HG02623 (cell line): ENCODE measurements around the gene SART1.
A peak's percentile ranks its signal among the peaks of the same experiment; 100 is the strongest.

ENCODE experiments used
- ATAC-seq: cut with Tn5 transposase; IDR thresholded peaks from one replicate; pipeline ENCODE4 v1.9.1; 2021; ENCODE audit warnings: moderate library complexity; ENCODE audit not compliant: unreplicated experiment

SART1 gene, protein sequence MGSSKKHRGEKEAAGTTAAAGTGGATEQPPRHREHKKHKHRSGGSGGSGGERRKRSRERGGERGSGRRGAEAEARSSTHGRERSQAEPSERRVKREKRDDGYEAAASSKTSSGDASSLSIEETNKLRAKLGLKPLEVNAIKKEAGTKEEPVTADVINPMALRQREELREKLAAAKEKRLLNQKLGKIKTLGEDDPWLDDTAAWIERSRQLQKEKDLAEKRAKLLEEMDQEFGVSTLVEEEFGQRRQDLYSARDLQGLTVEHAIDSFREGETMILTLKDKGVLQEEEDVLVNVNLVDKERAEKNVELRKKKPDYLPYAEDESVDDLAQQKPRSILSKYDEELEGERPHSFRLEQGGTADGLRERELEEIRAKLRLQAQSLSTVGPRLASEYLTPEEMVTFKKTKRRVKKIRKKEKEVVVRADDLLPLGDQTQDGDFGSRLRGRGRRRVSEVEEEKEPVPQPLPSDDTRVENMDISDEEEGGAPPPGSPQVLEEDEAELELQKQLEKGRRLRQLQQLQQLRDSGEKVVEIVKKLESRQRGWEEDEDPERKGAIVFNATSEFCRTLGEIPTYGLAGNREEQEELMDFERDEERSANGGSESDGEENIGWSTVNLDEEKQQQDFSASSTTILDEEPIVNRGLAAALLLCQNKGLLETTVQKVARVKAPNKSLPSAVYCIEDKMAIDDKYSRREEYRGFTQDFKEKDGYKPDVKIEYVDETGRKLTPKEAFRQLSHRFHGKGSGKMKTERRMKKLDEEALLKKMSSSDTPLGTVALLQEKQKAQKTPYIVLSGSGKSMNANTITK

DNA sequence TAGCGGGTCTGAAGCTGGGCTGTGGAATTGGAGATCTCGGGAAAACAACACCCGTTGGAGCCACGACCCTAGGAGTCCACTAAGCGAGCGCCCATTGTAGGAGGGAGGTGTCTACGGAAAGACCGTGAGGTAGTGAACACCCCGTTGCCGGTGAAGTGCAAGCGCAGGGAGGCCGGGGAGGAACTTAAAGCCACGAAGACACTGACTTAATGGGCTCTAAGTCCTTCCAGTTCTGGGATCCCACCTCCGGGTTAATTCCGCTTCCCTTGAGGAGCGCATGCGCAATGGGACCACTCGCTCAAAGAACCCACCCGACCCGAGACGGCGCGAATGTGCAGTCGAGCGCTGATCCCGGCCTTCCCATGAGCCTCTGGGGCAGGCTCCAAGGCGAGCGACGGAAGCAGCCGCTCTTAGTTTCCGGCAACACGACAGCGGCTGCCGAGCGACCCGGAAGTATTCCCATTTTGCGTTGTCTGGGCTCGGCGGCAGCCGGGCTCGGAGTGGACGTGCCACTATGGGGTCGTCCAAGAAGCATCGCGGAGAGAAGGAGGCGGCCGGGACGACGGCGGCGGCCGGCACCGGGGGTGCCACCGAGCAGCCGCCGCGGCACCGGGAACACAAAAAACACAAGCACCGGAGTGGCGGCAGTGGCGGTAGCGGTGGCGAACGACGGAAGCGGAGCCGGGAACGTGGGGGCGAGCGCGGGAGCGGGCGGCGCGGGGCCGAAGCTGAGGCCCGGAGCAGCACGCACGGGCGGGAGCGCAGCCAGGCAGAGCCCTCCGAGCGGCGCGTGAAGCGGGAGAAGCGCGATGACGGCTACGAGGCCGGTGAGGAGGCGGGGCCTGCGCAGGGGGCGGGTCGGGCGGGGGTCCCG, at the start of gene SART1:
Gene SART1, plus strand, starts transcription at position 468 of the 874 bp plus-strand sequence. Its CDS starts 47 bp downstream, at position 515.
- peak; percentile 76 for ATAC-seq

DNA sequence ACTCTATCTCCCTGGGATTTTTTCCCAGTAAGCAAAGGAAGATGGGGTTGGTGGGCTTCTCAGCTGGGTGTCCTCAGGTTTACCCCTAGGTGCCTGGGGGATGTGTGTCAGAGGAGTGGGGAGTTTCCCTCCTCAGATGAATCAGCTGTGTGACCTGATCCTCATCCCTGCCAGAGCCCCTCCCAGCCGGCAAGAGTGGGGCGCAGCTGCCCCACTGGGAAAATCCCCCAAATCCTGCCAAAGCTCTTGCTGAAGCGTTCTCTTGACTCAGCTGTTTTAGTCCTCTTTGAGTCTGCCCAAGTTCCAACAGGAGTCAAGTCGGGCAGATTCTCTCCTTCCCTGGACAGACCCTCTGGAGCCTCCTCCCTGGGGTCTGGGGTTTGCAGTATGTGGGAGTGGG, 48.7 kb upstream of the SART1 start:
- ATAC-seq: no peak

DNA sequence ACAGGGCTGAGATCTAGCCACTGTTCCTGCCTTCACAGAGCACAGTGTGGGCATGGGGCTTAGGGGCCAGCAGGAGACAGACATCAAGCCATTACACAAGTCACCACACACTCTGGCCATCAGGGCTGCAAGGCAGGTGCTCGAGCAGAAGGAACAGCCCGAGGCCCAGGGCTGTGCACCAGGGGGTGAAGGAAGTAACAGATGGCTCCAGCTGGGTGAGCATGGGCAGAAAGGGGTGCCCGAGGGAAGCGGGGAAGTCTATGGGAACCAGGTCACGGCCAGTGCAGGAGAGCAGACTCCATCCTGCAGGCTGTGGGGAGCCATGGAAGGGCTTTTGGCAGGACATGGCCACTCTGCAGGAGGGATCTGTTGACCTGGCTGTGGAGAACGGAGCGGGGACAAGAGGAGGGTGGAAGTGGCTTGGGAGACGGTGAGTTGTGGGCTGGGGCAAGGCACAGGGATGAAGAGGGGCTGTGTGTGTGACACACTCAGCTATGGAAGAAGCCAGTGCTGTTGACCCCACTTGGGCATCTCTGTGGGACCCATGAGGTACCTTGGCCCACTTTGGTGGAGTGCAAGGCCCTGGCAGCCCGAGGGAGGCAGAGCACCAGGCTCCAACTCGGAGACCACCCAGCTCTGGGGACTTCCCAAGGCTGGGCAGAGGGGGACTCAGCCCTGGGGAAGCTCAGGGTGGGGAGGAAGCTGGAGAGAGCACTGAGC, 46.3 kb upstream of the SART1 start:
- ATAC-seq: no peak

DNA sequence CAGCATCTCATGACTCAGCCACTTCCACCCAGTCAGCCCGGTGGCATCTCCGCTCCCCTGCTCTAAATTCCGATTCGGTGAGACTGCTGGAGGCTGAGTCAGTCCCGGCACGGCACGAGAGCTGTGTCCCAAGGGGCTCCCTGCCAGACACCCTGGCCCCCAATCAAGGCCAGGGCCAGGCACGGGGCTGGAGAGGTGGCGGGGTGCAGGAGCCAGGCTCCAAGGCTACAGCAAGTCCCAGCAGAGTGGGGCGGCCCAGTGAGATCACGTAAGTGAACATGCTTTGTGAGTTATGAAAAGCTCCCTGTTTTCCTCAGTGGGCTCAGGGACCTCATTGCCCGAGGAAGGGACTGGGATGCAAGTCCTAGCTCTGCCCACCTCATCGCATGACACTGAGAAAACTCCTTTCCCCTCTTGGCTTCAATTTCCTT, 45.7 kb upstream of the SART1 start:
- no peak for ATAC-seq

DNA sequence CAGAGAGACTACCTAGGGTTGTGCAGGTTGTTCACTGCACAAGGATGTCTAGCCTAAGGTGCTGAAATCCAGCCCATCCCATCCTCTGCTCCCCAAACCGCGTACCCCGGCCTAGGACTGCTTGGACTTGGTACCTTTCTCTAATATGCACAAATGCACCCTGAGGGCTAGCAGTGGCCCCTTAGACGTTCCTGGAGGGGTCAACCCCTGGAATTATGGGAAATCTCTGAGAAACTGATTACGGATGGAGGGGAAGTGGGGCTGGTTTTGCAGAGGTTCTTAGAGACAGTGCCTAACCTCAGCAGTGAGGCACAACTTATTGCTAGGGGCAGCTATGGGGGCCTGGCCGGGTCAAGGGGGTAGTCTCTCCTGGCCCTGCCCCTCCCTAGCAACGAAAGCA, 45.1 kb upstream of the SART1 start:
- no peak for ATAC-seq

DNA sequence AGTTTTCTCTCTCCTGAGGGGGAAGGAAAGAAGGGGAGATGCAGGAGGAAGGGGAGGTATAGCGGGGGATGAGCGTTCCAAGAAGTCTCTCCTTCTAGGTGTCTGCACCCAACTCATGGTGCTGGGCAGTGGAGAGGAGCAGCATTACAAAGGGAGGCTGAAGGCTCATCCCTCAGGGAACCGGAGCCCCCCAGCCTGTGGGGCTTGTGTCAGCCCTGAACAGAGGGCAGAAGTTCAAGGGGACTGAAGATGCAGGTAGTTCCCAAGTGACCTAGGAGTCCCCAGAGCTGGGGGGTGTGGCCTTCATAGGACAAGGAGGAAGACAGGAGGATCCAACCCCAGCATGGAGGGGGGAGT, 44.5 kb upstream of the SART1 start:
- no peak for ATAC-seq

DNA sequence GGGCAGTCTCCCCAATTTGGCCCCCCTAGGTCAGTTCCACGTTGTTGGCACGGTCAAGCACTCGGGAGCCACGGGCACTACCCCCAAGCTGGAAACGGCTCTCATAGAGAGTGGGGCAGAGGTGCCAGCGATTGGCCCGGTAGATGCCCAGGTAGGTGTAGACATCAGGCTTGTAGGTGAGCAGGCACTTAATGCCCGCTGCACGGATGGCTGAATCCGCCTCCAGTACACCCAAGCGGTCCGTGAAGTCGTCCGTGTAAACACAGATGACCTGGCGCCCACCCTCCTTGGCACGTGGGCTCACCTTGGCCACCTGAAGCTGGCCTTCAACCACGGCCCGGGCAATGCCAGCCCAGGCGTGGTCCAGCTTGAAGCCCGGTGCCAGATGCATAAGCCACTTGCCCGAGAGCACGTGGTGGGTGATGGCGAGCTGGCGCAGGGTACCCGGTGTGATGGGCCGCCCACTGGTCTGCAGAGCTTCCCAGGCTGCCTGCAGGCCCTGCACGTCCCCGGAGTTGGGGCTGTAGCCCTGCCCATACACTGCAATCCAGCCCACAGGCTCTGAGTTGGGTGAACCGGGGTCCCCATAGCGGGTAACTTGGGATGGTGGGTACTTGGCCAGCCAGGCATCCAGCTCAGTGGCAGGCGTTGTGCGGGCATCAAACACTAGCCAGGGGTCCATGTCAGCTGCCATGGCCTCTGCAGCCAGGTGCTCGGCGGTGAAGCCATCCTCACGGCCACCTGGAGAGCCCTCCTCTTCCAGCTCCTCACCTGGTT, 43.9 kb upstream of the SART1 start:
- ATAC-seq: no peak

DNA sequence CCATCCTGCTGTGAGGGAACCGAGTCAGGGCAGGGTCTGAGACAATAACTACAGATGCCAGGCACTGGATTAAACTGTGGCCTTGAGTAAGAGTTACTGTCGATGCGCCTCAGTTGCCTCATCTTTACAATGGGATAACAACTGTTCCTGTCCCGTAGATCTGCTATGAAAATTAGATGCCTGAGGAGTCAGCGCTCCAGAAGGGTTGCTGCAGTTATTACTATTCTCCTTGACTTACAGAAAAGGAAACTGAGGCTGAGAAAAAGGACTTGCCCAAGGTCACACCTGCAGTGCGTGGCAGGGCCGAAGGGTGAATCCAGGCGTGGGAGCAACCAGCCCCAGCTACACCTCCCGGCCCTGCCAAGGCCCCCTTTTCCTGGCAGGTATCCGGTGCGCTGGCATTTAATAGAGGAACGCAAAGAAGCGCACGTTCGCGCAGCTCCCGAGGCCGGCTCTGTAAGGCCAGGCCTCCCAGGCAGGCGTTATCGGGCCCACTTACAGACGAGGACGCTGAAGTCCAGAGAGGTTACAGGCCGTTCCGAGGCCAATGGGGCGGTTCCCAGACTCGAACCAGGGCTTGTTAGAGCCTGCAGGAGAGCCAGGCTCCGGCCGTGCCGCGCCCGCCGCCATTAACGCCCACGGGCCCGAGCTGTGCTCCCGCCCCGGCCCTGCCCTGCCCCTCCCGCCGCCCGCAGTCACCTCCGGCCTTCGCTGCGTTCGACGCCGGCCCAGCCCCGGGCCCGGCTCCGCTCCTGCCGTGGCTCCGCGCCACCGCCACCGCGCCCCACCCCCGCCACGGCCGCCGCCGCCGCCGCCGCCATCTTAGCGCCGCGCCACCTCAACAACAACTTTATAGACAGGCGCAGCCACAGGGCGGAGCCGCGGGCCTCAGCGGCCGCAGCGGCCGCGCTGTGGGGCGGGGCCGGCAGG, 43.1 kb upstream of the SART1 start, which contains the start of gene C11orf68:
Gene C11orf68, minus strand, starts transcription at position 852 of the 930 bp plus-strand sequence. Its CDS starts 31 bp downstream, at position 821.
- peak; percentile 48 for ATAC-seq

DNA sequence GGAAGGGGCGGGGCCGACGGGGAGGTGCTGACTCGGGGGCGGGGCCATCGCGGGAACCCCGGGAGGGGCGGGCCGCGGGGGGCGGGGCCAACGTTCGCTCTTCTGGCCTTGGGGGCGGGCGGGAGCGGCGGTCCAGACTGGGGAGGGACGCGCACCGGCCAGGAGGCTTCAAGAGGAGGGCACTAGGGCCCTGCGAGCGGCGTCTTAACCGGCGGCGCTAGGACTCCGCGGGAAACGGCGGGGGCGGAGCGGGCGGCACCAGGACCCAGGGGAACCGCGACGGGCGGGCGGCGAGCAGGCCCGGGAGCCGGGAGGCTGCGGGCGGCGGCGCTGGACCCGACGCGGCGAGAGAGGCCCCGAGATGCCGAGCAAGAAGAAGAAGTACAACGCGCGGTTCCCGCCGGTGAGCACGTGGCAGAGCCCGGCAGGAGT, 42.4 kb upstream of the SART1 start, which contains the start of gene DRAP1:
Gene DRAP1, plus strand, starts transcription at position 286 of the 432 bp plus-strand sequence. Its CDS starts 76 bp downstream, at position 362.
- peak; percentile 79 for ATAC-seq

DNA sequence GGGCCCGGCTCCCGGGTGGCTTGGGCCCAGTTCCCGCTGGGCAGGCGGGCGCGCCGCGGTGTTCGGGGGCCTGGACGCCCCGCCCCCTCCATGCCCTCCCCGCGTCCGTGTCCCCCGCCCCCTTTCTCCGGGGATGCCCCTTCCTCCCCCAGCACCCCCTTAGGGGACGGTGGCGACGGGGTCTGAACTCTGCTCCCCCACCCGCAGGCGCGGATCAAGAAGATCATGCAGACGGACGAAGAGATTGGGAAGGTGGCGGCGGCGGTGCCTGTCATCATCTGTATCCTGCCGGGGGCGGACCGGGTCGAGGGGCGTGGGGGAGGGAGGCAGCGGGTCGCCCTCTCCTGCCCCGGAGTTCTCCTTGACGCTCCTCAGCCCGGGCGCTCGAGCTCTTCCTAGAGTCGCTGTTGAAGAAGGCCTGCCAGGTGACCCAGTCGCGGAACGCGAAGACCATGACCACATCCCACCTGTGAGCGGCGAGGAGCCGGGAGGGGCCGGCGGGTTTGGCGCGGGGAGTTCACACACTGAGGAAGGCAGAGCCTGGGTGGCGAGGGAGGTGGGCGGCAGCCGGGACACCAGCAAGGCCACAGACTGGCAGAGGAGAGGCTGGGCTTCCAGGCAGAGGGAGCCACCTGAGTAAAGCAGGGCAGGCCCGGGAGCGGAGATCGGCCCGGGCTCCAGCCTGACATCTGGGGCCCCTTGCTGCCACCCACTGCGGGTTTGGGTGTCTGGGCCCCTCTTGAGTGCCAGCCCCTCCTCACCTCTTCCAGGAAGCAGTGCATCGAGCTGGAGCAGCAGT, 41.8 kb upstream of the SART1 start:
- ATAC-seq: peak; percentile 30

DNA sequence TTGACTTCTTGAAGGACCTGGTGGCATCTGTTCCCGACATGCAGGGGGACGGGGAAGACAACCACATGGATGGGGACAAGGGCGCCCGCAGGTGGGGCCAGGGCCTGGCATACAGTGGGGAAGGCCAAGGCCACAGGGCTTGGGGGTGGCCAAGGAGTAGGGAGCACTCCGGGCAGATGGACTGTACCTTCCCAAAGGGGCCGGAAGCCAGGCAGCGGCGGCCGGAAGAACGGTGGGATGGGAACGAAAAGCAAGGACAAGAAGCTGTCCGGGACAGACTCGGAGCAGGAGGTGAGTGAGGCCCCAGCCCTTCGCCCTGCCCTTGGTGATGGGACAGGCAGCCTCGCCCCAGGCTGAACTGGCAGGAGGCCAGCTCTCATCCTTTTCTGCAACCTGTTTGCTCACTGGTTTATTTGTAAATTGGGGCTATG, 41.1 kb upstream of the SART1 start:
- no peak for ATAC-seq

DNA sequence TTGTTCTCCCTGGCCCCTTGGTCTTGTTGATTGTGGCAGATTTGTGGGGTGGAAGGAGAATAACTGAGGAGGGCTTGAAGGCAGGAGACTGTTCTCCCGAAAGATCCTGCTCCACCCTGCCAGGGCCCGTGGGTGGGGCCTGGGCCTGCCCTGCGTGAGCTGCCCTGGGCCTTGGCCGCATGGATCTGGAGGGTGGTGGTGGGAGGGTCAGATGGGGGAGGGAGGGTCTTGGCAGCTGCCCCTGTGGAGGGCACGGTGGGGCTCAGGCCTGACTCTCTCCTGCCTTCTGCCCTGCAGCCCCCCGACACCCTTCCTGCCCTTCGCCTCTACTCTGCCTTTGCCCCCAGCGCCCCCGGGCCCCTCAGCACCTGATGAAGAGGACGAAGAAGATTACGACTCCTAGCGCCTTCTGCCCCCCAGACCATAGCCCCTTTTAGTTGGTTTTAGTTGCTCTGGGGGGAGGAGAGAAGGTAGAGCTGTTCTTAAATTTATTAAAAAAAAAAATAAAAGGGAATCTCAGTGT, 40.4 kb upstream of the SART1 start:
- ATAC-seq: no peak

DNA sequence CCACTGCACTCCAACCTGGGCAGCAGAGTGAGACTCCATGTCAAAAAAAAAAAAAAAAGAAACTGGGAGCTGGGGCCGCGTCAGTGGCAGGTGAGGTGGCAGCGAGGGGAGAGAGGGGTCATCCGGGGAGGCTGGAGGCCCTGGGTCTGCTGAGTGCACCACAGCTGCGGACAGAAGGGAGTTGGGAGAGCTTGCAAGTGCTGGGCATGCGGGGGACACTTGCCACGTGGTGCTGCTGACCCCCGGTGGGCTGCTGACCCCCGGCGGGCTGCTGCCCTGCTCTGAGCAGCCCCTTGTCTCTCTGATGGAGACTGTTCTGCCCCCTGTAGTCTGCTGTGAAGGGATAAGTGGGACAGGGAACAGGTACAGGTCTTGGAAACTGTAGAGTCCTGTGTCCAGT, 39.7 kb upstream of the SART1 start:
- ATAC-seq: no peak

DNA sequence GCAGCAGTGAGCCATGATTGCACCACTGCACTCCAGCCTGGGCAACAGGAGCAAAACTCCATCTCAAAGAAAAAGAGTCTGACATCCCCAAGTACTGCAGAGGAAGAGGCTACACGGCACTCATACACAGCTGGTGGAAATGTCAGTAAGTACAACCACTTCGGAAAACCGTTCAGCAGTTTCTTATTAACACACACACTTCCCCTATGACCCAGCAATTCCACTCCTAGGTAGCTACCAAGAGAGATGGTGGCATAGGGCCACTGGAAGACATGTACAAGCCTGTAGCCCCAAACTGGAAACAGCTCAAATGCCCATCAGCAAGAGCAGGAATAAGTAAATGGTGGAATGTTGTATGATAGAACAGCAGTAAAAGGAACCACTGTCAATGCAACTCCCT, 39.0 kb upstream of the SART1 start:
- no peak for ATAC-seq

DNA sequence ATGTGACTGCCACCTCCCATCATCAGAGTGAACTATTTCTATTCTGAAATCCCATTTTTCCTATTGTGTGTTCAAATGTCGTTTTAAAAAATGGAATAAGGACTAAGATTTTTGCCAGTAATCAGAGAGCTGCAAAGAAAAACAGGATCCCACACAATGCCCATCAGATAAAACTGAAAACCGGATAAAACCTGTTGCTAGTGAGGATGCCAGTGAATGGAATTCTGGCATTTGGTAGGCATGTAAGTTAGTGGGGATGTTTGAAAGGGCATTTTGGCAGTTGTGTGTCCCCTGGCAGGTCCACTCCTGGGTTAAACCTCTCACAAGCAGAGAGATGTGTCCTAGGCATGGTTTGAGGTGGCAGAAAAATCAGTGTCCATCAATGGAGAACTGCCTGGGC, 36.1 kb upstream of the SART1 start:
- no peak for ATAC-seq

DNA sequence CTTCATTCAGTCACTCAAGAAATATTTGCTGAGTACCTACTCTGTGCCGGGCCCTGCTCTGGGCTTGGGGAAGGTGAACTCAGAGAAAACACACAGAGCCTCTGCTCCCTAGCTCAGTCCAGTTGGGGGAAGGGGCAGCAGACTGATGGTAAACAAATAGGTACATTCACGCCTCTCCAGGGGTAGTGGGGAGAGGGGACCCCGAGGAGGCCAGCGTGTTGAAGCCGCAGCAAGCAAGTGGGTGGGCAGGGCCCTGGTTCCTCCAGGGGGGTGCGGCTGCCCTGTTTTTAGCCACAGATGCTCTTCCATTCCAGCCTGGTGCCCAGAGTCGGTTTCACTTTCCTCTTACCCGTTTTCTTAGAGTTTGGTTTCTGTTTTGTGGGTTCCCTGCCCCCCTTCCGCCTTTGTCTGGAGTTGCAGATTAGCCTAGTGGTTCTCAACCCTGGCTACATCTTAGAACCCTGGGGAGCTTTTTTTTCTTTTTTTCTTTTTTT, 33.6 kb upstream of the SART1 start:
- peak; percentile 65 for ATAC-seq

DNA sequence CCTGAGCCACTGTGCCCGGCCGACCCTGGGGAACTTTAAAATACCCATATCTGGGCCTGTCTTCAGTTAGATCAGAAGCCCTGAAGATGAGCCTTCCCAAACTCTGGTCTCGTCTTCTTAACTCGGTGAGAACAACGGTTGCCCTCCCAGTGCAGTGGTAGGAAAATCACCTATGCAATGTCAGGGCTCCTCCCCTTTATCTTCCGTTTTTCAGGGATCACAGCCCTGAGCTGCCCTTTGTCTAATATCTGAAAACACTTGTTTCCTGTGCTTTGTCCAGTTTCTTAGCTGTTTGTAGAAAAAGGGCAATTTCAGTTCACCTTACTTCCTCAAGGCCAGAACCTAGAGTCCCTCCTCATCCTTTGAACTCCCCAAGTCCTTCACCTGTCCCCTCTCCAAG, 32.9 kb upstream of the SART1 start:
- ATAC-seq: no peak
